Measurements from ENCODE around the gene RALBP1. TPM values are rescaled to one million over a fixed set of nuclear protein-coding genes. Genes with fewer than 3 reads are reported as not detected.

Gene RALBP1
- total and polyA plus RNA-seq, 4 donors: 15.6 to 34.8 (median 21.0) TPM

DNA sequence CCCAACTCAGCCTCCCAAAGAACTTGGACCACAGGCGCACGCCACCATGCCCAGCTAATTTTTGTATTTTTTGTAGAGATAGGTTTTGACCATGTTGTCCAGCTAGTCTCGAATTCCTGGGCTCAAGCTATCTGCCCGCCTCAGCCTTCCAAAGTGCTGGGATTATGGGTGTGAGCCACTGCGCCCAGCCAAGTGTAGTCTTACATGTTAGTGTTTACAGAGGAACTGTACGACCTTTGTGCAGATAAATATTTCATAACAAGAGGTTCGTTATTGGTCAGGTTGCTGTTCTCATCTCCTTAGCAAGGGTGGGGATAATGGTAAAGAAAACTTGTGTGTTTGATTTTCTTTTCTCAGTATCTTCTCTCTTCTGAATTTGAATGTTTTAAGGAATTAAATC lies 46.5 kb downstream of the RALBP1 start:
- WGBS: 63% methylated on average over 7 of the region's 7 CpGs
- Histone ChIP-seq H3K9me3 (ENCODE audit: control insufficient read depth in 4 of 4, low read length in 3 of 4) (no peaks in the 10 kb centered on the region), H3K4me1 (ENCODE audit: control insufficient read depth in 4 of 4, insufficient read depth in 4 of 4, low read length in 3 of 4) (no peaks in the 10 kb centered on the region), H3K4me3 (ENCODE audit: low read depth in 1 of 3, low read length in 3 of 3) (no peak overlapping the region), H3K27me3 (ENCODE audit: control insufficient read depth in 4 of 4, insufficient read depth in 4 of 4, low read length in 3 of 4) (no peaks in the 10 kb centered on the region), H3K9ac (ENCODE audit: low read depth in 1 of 2, low read length in 2 of 2) (no peak overlapping the region), H3K27ac (ENCODE audit: low read depth in 1 of 2, low read length in 2 of 2) (no peak overlapping the region), H3K36me3 (ENCODE audit: control insufficient read depth in 4 of 4, insufficient read depth in 3 of 4, low read depth in 1 of 4, low read length in 3 of 4) (peaks cover 3 to 13% (median 10%) of the 10 kb centered on the region in 4 donors)
- TF ChIP-seq, protein P1, sequence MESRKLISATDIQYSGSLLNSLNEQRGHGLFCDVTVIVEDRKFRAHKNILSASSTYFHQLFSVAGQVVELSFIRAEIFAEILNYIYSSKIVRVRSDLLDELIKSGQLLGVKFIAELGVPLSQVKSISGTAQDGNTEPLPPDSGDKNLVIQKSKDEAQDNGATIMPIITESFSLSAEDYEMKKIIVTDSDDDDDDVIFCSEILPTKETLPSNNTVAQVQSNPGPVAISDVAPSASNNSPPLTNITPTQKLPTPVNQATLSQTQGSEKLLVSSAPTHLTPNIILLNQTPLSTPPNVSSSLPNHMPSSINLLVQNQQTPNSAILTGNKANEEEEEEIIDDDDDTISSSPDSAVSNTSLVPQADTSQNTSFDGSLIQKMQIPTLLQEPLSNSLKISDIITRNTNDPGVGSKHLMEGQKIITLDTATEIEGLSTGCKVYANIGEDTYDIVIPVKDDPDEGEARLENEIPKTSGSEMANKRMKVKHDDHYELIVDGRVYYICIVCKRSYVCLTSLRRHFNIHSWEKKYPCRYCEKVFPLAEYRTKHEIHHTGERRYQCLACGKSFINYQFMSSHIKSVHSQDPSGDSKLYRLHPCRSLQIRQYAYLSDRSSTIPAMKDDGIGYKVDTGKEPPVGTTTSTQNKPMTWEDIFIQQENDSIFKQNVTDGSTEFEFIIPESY (IDR thresholded peaks at IDR 0.05): no peak
- TF ChIP-seq RXRA (IDR thresholded peaks at IDR 0.05): peak in 1 of 2 donors; percentile 20
- no peak for DNase-seq (ENCODE audit: low spot score)

DNA sequence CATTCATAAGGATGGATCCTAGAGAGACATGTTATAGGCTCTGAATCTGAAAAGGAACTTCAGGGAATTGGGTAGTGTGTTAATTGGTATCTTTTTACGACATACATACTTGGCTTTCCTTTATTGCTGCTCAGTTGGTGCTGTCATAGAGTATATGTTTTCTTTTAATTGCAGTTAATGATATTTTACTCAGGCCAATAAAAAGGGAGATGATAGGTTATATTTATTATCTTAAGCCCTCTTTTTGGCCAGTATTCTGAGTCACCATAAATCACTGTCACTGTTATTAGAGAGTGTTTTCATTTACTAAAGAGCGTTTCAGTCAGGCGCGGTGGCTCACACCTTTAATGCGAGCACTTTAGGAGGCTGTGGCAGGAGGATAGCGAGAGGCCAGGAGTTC lies 47.6 kb downstream of the RALBP1 start:
- TF ChIP-seq, protein P1 (IDR thresholded peaks at IDR 0.05): no peak
- TF ChIP-seq HNF4A (conservative IDR thresholded peaks at IDR 0.05): no peak
- no peak for TF ChIP-seq SP1 (IDR thresholded peaks at IDR 0.05)
- TF ChIP-seq, protein P2, sequence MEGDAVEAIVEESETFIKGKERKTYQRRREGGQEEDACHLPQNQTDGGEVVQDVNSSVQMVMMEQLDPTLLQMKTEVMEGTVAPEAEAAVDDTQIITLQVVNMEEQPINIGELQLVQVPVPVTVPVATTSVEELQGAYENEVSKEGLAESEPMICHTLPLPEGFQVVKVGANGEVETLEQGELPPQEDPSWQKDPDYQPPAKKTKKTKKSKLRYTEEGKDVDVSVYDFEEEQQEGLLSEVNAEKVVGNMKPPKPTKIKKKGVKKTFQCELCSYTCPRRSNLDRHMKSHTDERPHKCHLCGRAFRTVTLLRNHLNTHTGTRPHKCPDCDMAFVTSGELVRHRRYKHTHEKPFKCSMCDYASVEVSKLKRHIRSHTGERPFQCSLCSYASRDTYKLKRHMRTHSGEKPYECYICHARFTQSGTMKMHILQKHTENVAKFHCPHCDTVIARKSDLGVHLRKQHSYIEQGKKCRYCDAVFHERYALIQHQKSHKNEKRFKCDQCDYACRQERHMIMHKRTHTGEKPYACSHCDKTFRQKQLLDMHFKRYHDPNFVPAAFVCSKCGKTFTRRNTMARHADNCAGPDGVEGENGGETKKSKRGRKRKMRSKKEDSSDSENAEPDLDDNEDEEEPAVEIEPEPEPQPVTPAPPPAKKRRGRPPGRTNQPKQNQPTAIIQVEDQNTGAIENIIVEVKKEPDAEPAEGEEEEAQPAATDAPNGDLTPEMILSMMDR (IDR thresholded peaks at IDR 0.05; ENCODE audit: low read depth, low read length, missing input control): no peak
- TF ChIP-seq, protein P3, sequence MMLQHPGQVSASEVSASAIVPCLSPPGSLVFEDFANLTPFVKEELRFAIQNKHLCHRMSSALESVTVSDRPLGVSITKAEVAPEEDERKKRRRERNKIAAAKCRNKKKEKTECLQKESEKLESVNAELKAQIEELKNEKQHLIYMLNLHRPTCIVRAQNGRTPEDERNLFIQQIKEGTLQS (IDR thresholded peaks at IDR 0.05): no peak
- no peak for TF ChIP-seq NR2F2 (IDR thresholded peaks at IDR 0.05)
- no peak for TF ChIP-seq GABPA (IDR thresholded peaks at IDR 0.05 in 1 of 2, conservative IDR thresholded peaks at IDR 0.05 in 1 of 2)
- TF ChIP-seq FOXA2 (IDR thresholded peaks at IDR 0.05): no peak
- TF ChIP-seq EGR1 (IDR thresholded peaks at IDR 0.05; ENCODE audit: low read depth in 2 of 2): no peak
- TF ChIP-seq, protein P4, sequence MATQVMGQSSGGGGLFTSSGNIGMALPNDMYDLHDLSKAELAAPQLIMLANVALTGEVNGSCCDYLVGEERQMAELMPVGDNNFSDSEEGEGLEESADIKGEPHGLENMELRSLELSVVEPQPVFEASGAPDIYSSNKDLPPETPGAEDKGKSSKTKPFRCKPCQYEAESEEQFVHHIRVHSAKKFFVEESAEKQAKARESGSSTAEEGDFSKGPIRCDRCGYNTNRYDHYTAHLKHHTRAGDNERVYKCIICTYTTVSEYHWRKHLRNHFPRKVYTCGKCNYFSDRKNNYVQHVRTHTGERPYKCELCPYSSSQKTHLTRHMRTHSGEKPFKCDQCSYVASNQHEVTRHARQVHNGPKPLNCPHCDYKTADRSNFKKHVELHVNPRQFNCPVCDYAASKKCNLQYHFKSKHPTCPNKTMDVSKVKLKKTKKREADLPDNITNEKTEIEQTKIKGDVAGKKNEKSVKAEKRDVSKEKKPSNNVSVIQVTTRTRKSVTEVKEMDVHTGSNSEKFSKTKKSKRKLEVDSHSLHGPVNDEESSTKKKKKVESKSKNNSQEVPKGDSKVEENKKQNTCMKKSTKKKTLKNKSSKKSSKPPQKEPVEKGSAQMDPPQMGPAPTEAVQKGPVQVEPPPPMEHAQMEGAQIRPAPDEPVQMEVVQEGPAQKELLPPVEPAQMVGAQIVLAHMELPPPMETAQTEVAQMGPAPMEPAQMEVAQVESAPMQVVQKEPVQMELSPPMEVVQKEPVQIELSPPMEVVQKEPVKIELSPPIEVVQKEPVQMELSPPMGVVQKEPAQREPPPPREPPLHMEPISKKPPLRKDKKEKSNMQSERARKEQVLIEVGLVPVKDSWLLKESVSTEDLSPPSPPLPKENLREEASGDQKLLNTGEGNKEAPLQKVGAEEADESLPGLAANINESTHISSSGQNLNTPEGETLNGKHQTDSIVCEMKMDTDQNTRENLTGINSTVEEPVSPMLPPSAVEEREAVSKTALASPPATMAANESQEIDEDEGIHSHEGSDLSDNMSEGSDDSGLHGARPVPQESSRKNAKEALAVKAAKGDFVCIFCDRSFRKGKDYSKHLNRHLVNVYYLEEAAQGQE (IDR thresholded peaks at IDR 0.05): no peak
- TF ChIP-seq HNF4G (IDR thresholded peaks at IDR 0.05): no peak
- TF ChIP-seq, protein P5, sequence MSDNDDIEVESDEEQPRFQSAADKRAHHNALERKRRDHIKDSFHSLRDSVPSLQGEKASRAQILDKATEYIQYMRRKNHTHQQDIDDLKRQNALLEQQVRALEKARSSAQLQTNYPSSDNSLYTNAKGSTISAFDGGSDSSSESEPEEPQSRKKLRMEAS (IDR thresholded peaks at IDR 0.05): no peak
- TF ChIP-seq FOXA1 (IDR thresholded peaks at IDR 0.05): no peak
- no peak for TF ChIP-seq TAF1 (conservative IDR thresholded peaks at IDR 0.05)
- TF ChIP-seq YY1 (IDR thresholded peaks at IDR 0.05): no peak
- TF ChIP-seq RXRA (IDR thresholded peaks at IDR 0.05): no peak
- TF ChIP-seq JUND (IDR thresholded peaks at IDR 0.05): no peak
- no peak for TF ChIP-seq RAD21 (IDR thresholded peaks at IDR 0.05)
- Histone ChIP-seq H3K27ac (ENCODE audit: low read depth in 1 of 2, low read length in 2 of 2) (no peak overlapping the region), H3K27me3 (ENCODE audit: control insufficient read depth in 4 of 4, insufficient read depth in 4 of 4, low read length in 3 of 4) (no peaks in the 10 kb centered on the region), H3K9ac (ENCODE audit: low read depth in 1 of 2, low read length in 2 of 2) (no peak overlapping the region), H3K36me3 (ENCODE audit: control insufficient read depth in 4 of 4, insufficient read depth in 3 of 4, low read depth in 1 of 4, low read length in 3 of 4) (peaks cover 3 to 13% (median 8%) of the 10 kb centered on the region in 4 donors), H3K4me1 (ENCODE audit: control insufficient read depth in 4 of 4, insufficient read depth in 4 of 4, low read length in 3 of 4) (no peaks in the 10 kb centered on the region), H3K4me3 (ENCODE audit: low read depth in 1 of 3, low read length in 3 of 3) (no peak overlapping the region), H3K9me3 (ENCODE audit: control insufficient read depth in 4 of 4, low read length in 3 of 4) (peaks cover 0 to 6% (median under 1%) of the 10 kb centered on the region in 4 donors)
- DNase-seq (ENCODE audit: low spot score): no peak
- 87% methylated on average over 6 of the region's 6 CpGs for WGBS
